Nephron (organoid): ENCODE data around the gene MOG.

Source experiments
- H3K27ac Mint-ChIP-seq, 3 experiments: 2 replicates each; pipeline ENCODE4 v1.8.0; 2020; ENCODE audit warnings: mixed read lengths in 3 of 3, mild to moderate bottlenecking in 2 of 3, moderate library complexity in 1 of 3
- H3K27me3 Mint-ChIP-seq: 2 replicates; pipeline ENCODE4 v1.8.0; 2021; ENCODE audit warnings: low read depth, mild to moderate bottlenecking, moderate library complexity, mixed read lengths
- H3K36me3 Mint-ChIP-seq: 2 replicates; pipeline ENCODE4 v1.8.0; 2020; ENCODE audit warnings: low read depth, mixed read lengths
- H3K4me1 Mint-ChIP-seq: 2 replicates; pipeline ENCODE4 v1.8.0; 2020; ENCODE audit warnings: mixed read lengths
- H3K4me3 Mint-ChIP-seq, 3 experiments: 2 replicates each; pipeline ENCODE4 v1.8.0; 2020; ENCODE audit warnings: mild to moderate bottlenecking in 3 of 3, mixed read lengths in 3 of 3, moderate library complexity in 2 of 3
- H3K9me3 Mint-ChIP-seq: 2 replicates; pipeline ENCODE4 v1.8.0; 2020; ENCODE audit warnings: mixed read lengths
- CTCF ChIP-seq, 3 experiments: fragments of 200-600 bp; sonication (generic); IDR thresholded peaks; one replicate each; pipeline ENCODE4 v1.5.0; 2021; ENCODE audit warnings: antibody characterized with exemption in 3 of 3; ENCODE audit not compliant: unreplicated experiment in 3 of 3

The MOG gene

GRCh38 chr6:29649701-29650673 lies 6.9 kb upstream of the MOG start:
- Mint-ChIP-seq H3K27me3 (peaks cover 13% of the 10 kb centered on the region), H3K4me1 (peaks cover 10% of the 10 kb centered on the region), H3K27ac (peak overlapping the region; percentile 63 to 87 (median 86)), H3K9me3 (no peaks in the 10 kb centered on the region), H3K4me3 (peak overlapping the region; percentile 81 to 87 (median 85)), H3K36me3 (no peaks in the 10 kb centered on the region)
- TF ChIP-seq CTCF (IDR thresholded peaks at IDR 0.05; ENCODE audit: unreplicated experiment in 3 of 3): peak; percentile 89 to 94 (median 90)

- Mint-ChIP-seq H3K36me3 (no peaks in the 10 kb centered on the region), H3K4me3 (peak overlapping the region in 2 of 3 experiments; percentile 56 to 68), H3K4me1 (peaks cover 15% of the 10 kb centered on the region), H3K9me3 (no peaks in the 10 kb centered on the region), H3K27ac (no peak overlapping the region), H3K27me3 (peaks cover 17% of the 10 kb centered on the region)
- TF ChIP-seq CTCF (IDR thresholded peaks at IDR 0.05; ENCODE audit: unreplicated experiment in 3 of 3): peak; percentile 54 to 60 (median 59)
These were observed 5.3 kb upstream of the MOG start for GRCh38 chr6:29651413-29652197.

- Mint-ChIP-seq H3K36me3 (no peaks in the 10 kb centered on the region), H3K27me3 (peaks cover 20% of the 10 kb centered on the region), H3K4me3 (no peak overlapping the region), H3K4me1 (peaks cover 15% of the 10 kb centered on the region), H3K27ac (no peak overlapping the region), H3K9me3 (no peaks in the 10 kb centered on the region)
- no peak for TF ChIP-seq CTCF (IDR thresholded peaks at IDR 0.05; ENCODE audit: unreplicated experiment in 3 of 3)
These were observed 4.7 kb upstream of the MOG start for GRCh38 chr6:29652198-29652584.

- TF ChIP-seq CTCF (IDR thresholded peaks at IDR 0.05; ENCODE audit: unreplicated experiment in 3 of 3): peak; percentile 76 to 83 (median 79)
- Mint-ChIP-seq H3K4me3 (no peak overlapping the region), H3K27me3 (peaks cover 19% of the 10 kb centered on the region), H3K27ac (no peak overlapping the region), H3K9me3 (no peaks in the 10 kb centered on the region), H3K36me3 (no peaks in the 10 kb centered on the region), H3K4me1 (peaks cover 15% of the 10 kb centered on the region)
These were observed 3.3 kb upstream of the MOG start for GRCh38 chr6:29653452-29654038.

- no peak for TF ChIP-seq CTCF (IDR thresholded peaks at IDR 0.05; ENCODE audit: unreplicated experiment in 3 of 3)
- Mint-ChIP-seq H3K27ac (no peak overlapping the region), H3K36me3 (no peaks in the 10 kb centered on the region), H3K4me3 (no peak overlapping the region), H3K9me3 (no peaks in the 10 kb centered on the region), H3K4me1 (peaks cover 10% of the 10 kb centered on the region), H3K27me3 (peaks cover 27% of the 10 kb centered on the region)
These were observed 1.2 kb upstream of the MOG start for GRCh38 chr6:29655658-29656057.
